GM13976 (cell line): ENCODE results near the gene CIB2.

ENCODE experiments used
- DNase-seq: peaks from one replicate; pipeline ENCODE4 v3.0.0; 2012; ENCODE audit warnings: low spot score
- in situ Hi-C: fragments of 300-500 bp; cut with MboI; formaldehyde crosslinking; loops from one replicate; pipeline ENCODE4 v1.12.0; 2022; ENCODE audit warnings: low sequenced_read_pairs, mixed read lengths, inconsistent platforms; ENCODE audit not compliant: unreplicated experiment
- TF ChIP-seq, protein P1 (sequence below): IDR thresholded peaks from 2 replicates; pipeline ENCODE4 v1.5.1; 2012; ENCODE audit warnings: borderline replicate concordance, mild to moderate bottlenecking; ENCODE audit not compliant: insufficient read depth; ENCODE audit errors: extremely low read depth, missing control alignments, control extremely low read depth

CIB2 gene

DNA sequence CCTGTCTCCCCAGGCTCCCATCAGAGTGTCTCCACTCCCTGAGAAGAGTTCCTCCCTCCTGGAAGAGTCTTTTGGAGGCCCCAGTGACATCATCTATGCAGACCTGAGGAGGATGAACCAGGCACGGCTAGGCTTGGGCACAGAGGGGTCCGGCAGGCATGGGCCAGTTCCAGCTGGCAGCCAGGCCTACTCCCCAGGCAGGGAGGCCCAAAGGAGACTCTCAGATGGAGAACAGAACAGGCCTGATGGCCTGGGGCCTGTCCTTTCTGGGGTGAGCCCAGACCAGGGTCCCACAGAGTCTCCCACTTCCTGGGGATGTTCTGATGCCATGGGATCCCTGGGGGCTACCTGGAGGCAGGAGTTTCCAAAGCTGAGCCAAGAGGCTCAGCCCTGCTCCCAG lies 30.4 kb downstream of the CIB2 start:
- in situ Hi-C loops: loop anchor here (10.0 kb wide), 2 partner anchors 96 to 146 kb away; no protein-coding TSS in a partner anchor
- TF ChIP-seq, protein P1, sequence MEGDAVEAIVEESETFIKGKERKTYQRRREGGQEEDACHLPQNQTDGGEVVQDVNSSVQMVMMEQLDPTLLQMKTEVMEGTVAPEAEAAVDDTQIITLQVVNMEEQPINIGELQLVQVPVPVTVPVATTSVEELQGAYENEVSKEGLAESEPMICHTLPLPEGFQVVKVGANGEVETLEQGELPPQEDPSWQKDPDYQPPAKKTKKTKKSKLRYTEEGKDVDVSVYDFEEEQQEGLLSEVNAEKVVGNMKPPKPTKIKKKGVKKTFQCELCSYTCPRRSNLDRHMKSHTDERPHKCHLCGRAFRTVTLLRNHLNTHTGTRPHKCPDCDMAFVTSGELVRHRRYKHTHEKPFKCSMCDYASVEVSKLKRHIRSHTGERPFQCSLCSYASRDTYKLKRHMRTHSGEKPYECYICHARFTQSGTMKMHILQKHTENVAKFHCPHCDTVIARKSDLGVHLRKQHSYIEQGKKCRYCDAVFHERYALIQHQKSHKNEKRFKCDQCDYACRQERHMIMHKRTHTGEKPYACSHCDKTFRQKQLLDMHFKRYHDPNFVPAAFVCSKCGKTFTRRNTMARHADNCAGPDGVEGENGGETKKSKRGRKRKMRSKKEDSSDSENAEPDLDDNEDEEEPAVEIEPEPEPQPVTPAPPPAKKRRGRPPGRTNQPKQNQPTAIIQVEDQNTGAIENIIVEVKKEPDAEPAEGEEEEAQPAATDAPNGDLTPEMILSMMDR: no peak
- DNase-seq: no peak

DNA sequence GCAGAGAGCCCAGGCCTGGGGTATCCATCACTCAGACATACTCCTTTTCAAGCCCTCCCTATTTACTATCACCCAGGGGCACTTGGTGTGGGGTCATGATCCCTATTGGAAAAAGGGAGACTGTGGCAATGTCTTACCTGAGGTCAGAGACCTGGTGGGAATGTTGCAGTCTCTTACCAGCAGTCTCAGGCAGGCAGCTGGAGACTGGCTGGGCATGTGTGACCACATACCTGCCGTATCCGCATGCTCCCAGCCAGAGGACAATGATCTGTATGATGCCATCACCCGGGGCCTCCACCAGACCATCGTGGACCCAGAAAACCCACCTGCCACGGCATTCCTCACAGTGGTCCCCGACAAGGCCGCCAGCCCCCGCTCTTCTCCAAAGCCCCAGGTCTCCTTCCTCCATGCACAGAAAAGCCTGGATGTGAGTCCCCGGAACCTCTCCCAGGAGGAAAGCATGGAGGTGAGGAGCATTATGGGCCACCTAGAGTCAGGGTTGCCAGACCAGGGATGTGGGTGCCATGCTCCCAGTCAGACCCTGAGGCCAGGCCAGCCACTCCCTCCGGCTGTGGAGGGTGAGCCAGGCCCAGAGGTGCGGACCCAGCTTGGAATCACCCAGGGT lies 33.0 kb downstream of the CIB2 start:
- TF ChIP-seq, protein P1: no peak
- DNase-seq: no peak
- in situ Hi-C loops: no loop called here

- DNase-seq: no peak
- TF ChIP-seq, protein P1: no peak
- in situ Hi-C loops: no loop called here
Observed at GRCh38 chr15:78097667-78098066, 33.6 kb downstream of the CIB2 start.

GRCh38 chr15:78093242-78094020 lies 37.8 kb downstream of the CIB2 start:
- in situ Hi-C loops: no loop called here
- no peak for DNase-seq
- TF ChIP-seq, protein P1: no peak

DNA sequence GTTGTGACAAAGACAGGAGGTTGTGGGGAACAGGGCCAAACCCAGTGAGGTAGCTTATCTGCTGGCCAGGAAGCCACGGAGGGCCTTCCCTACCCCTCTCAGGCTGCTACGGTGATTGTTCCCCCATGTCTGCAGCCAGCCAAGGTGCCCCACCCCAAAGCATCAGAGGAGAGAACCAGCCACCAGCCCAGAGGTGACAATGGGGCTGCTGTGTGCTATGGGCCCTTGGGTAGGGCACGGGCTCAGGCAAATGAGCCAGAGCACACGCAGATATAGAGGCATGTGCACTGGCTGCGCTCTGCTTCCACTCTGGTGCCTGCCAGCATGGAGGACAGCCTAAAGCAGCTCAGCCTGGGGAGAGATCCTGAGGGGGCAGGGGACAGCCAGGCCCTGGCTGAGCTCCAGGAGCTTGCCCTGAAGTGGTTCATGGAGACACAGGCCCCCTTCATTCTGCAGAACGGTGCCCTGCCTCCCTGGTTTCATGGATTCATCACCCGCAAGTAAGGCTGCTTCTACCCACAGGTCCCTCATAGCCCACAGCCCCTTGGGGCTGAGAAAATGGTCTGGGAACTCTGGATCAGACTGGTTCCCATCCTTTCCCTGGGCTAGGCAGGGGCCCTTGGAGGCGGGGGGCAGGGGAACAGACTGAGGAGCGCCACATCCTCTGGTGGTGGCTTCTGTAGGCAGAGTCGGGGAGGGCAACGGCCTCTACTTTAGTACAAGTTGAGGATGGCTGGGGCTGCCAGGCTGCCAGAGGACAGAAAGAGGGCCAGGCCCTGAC lies 38.8 kb downstream of the CIB2 start, which contains the start of gene SH2D7:
SH2D7 (plus strand) TSS at position 301 of the 781 bp plus-strand sequence; CDS start at position 325, 24 bp downstream.
- DNase-seq: no peak
- in situ Hi-C loops: no loop called here
- TF ChIP-seq, protein P1: no peak

DNA sequence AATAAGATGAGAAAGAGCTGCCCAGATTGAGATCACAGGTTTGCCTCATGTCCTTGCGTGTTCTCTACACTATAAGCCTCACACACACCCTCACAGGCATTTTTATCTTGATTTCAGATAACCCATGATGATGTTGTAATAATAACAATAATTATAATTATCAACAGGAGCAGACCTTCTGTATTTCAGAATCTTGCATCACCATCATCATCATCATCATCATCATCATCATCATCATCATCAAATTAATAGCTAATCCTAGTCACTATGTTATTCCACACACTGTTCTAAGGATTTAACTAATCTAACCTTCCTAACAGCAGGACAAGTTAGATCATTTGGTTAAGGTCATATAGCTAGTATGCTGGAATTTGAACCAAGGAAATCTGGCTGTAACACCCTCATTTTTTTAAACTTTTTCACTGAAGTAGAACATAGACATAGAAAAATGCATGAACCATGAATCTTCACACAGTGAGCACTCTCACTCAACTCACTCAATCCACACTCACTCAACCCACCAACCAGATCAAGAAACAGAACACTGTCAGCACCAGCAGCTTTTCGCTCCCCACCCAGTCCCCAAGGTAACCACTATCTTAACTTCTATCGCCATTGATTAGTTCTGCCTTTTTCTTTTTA lies 40.7 kb downstream of the CIB2 start:
- DNase-seq: no peak
- in situ Hi-C loops: no loop called here
- TF ChIP-seq, protein P1: no peak
